ENCODE data around the gene TFEC. TPM values are rescaled to one million over a fixed set of nuclear protein-coding genes. Genes with fewer than 3 reads are reported as not detected.

The TFEC gene
- total RNA-seq, 1 donor from 2014 or later = 0.04 TPM

GRCh38 chr7:115888981-115889668 is 141.4 kb downstream of the TFEC start:
- Histone ChIP-seq H3K4me3 (ENCODE audit: low read depth, low read length) (no peak overlapping the region), H3K36me3 (ENCODE audit: control insufficient read depth, insufficient read depth, low read length) (no peaks in the 10 kb centered on the region), H3K27me3 (ENCODE audit: control insufficient read depth, insufficient read depth, low read length) (no peaks in the 10 kb centered on the region)
- TF ChIP-seq CTCF (IDR thresholded peaks at IDR 0.05; ENCODE audit: insufficient read depth, low read length, poor library complexity, severe bottlenecking) = no peak
- DNase-seq (ENCODE audit: low read depth) = no peak

DNA sequence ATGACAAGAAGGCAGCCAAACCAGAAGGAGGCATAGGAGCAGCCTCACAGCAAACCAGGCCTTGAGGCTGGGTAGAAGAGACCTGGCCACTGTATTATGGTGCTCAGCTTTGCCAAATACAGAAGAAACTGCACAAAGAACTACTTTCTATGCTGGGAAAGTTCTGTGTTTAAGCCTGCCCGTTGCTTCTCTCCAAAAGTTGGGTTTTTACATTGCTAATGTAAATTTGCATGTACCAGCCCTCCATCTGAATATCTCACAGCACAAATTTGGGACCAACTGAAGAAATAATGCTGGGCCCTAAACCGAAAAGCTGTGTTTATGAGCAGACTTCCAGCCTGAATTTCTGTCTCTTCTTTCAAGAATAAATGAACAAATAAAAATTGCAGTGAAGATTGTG is 145.0 kb downstream of the TFEC start:
- DNase-seq (ENCODE audit: low read depth) = no peak
- no peak for TF ChIP-seq CTCF (IDR thresholded peaks at IDR 0.05; ENCODE audit: insufficient read depth, low read length, poor library complexity, severe bottlenecking)
- no peak overlapping the region for H3K4me3 ChIP-seq (ENCODE audit: low read depth, low read length)

More for the DNA sequence above, 145.0 kb downstream of the TFEC start:
- no peaks in the 10 kb centered on the region for H3K27me3 ChIP-seq (ENCODE audit: control insufficient read depth, insufficient read depth, low read length)
- no peaks in the 10 kb centered on the region for H3K36me3 ChIP-seq (ENCODE audit: control insufficient read depth, insufficient read depth, low read length)

Other genes with a start within 250 kb of the TFEC start
- 269 and 282 TPM in 2 replicates for gene TES, start 179.8 kb upstream of the TFEC start, total RNA-seq

Measured in kidney epithelial cell (primary cell).